ENCODE results near the gene YKT6. TPM values are rescaled to one million over a fixed set of nuclear protein-coding genes. Genes with fewer than 3 reads are reported as not detected.
A peak's percentile ranks its signal among the peaks of the same experiment; 100 is the strongest.
"Not testable (repeated sequence)": the region's sequence is repeated elsewhere in the genome, so short reads cannot be mapped to it uniquely, and the experiment has no call there.

The YKT6 gene
- total and polyA plus RNA-seq, 8 donors = 57.0 to 88.2 (median 65.4) TPM

DNA sequence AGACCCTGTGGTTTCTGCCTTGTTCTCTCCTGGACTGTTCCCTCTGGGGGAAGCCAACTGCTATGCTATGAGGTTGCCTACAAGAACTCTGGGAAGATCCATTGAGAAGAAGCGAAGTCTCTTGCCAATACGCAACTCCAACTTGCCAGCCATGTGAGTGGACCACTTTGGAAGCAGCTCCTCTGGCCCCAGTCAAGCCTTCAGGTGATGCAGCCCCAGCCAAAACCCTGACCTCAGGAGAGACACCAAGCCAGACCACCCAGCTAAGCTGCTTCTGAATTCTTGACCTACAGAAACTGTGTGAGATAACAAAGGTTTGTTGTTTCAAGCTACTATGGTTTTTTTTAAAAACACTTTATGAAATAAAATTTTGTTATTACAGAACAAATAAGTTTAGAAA is 39.4 kb upstream of the YKT6 start:
- H3K27me3 ChIP-seq = no peaks in the 10 kb centered on the region
- TF ChIP-seq, protein P1, sequence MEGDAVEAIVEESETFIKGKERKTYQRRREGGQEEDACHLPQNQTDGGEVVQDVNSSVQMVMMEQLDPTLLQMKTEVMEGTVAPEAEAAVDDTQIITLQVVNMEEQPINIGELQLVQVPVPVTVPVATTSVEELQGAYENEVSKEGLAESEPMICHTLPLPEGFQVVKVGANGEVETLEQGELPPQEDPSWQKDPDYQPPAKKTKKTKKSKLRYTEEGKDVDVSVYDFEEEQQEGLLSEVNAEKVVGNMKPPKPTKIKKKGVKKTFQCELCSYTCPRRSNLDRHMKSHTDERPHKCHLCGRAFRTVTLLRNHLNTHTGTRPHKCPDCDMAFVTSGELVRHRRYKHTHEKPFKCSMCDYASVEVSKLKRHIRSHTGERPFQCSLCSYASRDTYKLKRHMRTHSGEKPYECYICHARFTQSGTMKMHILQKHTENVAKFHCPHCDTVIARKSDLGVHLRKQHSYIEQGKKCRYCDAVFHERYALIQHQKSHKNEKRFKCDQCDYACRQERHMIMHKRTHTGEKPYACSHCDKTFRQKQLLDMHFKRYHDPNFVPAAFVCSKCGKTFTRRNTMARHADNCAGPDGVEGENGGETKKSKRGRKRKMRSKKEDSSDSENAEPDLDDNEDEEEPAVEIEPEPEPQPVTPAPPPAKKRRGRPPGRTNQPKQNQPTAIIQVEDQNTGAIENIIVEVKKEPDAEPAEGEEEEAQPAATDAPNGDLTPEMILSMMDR (IDR thresholded peaks at IDR 0.05) = no peak
- intact Hi-C loops (cut with DNase I) = no loop called here
- H3K9me3 ChIP-seq = no peaks in the 10 kb centered on the region
- H3K4me1 ChIP-seq = no peaks in the 10 kb centered on the region
- DNase-seq (no peak), ATAC-seq (no peak)
- H3K27ac ChIP-seq = no peak overlapping the region
- no peaks in the 10 kb centered on the region for H3K36me3 ChIP-seq
- H3K4me3 ChIP-seq = no peak overlapping the region

DNA sequence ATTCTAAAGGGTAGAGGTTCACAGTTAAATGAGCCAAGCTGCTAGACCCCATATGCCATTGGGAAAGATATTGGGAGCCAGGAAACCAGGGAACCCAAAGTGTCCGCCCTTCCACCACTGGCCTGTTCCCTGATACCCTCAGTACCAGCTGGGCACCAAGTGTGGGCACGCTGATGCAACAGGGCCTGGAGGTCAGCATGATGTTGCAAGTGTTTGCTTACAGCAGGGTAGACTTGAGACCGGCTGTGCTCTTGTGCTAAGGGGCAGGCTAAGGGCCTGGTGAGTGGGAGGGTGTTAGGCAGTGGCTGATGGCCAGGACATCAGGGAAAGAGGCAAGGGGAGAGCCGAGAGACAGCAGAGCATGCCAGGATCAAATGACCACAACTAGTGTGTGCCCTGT is 38.6 kb upstream of the YKT6 start:
- H3K4me1 ChIP-seq = no peaks in the 10 kb centered on the region
- H3K9me3 ChIP-seq = no peaks in the 10 kb centered on the region
- TF ChIP-seq, protein P1 (IDR thresholded peaks at IDR 0.05) = no peak
- H3K4me3 ChIP-seq = no peak overlapping the region
- intact Hi-C loops (cut with DNase I) = no loop called here
- H3K27me3 ChIP-seq = no peaks in the 10 kb centered on the region
- DNase-seq = no peak
- H3K36me3 ChIP-seq = no peaks in the 10 kb centered on the region
- H3K27ac ChIP-seq = no peak overlapping the region
- ATAC-seq = peak; percentile 80

DNA sequence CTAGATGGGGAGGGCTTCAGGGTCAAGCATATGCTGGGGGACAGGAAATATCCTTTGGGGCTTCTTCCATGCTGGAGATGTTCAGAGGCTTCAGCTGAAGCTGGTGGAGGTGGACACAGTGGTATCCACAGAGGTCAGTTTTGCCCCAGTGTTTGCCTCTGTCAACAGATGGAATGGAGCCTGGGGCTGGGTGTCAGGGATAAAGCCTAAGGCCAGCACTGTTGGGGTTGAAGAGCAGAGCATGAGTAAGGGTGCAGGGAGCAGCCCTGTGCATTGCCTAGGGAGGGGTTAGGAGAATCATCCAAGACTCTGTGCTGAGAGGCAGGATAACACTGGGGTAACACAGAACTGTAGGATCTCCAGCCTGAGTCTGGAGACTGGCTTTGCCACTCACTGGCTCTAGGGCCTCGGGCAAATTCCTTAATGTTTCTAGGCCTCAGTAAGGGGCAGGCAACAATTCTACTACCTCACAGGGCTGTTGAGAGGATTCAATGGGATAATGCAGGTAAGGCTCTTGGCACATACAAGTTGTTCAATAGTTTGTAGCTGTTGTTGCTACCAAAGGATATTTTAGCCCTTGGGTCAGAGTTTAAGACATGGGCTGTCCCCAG is 37.9 kb upstream of the YKT6 start:
- TF ChIP-seq, protein P1 (IDR thresholded peaks at IDR 0.05) = no peak
- DNase-seq (no peak), ATAC-seq (no peak)
- H3K4me3 ChIP-seq = no peak overlapping the region
- no peak overlapping the region for H3K27ac ChIP-seq
- H3K36me3 ChIP-seq = no peaks in the 10 kb centered on the region
- H3K9me3 ChIP-seq = no peaks in the 10 kb centered on the region
- H3K27me3 ChIP-seq = no peaks in the 10 kb centered on the region
- no peaks in the 10 kb centered on the region for H3K4me1 ChIP-seq
- intact Hi-C loops (cut with DNase I) = no loop called here

DNA sequence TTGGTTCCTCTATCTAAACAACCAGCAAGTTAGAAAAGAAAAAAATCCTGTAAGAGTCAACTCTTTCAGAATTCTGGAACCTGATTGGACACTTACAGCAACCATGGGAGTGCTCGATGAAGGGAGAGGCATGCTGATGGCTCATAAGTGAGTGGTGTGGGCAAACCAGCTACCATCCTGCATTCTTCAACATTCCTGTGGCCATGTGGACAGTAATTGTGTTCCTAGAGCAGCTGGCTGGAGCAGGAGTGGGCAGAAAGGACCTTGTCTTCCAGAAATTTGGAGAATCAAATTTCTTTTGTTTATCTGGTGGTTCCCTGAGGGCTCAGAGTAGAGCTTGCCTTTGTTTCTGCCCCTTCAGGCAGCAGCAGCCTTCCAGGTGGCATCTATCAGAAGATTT is 37.2 kb upstream of the YKT6 start:
- TF ChIP-seq, protein P1 (IDR thresholded peaks at IDR 0.05) = no peak
- H3K4me1 ChIP-seq = no peaks in the 10 kb centered on the region
- no peaks in the 10 kb centered on the region for H3K36me3 ChIP-seq
- intact Hi-C loops (cut with DNase I) = no loop called here
- H3K27me3 ChIP-seq = no peaks in the 10 kb centered on the region
- no peak for DNase-seq
- no peak overlapping the region for H3K27ac ChIP-seq
- ATAC-seq = peak; percentile 43
- H3K9me3 ChIP-seq = no peaks in the 10 kb centered on the region
- H3K4me3 ChIP-seq = no peak overlapping the region

DNA sequence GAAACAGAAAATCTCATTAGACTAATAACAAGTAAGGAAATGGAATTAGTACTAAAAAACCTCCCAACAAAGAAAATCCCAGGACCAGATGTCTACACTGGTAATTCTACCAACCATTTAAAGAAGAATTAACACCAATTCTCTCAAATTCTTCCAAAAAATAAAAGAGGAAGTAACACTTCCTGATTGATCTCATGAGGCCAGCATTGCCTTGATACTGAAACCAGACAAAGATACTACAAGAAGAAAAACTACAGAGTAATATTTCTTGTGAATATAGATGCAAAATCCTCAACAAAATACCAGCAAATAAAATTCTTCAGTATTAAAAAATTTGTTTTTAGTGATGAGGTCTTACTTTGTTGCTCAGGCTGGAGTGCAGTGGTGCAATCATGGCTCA is 32.9 kb upstream of the YKT6 start:
- H3K4me1 ChIP-seq = no peaks in the 10 kb centered on the region
- TF ChIP-seq, protein P1 (IDR thresholded peaks at IDR 0.05) = no peak

DNA sequence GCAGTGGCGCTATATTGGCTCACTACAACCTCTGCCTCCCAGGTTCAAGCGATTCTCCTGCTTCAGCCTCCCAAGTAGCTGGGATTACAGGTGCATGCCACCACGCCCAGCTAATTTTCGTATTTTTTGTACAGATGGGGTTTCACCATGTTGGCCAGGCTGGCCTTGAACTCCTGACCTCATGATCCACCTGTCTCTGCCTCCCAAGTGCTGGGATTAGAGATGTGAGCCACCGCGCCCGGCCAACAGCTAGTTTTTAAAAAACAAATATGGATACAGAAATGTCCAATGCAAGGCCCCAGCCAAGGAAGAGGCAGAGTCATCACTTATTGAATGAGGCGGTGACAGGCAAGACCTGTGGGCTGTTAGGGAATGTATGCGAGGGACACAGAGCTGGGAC is 28.9 kb upstream of the YKT6 start:
- H3K9me3 ChIP-seq; intact Hi-C loops (cut with DNase I); H3K36me3 ChIP-seq; DNase-seq; ATAC-seq; H3K4me3 ChIP-seq; H3K4me1 ChIP-seq; H3K27ac ChIP-seq: not testable (repeated sequence)
- H3K27me3 ChIP-seq = peaks cover 0 to 15% of the 10 kb centered on the region in 2 donors

More for the DNA sequence above, 32.9 kb upstream of the YKT6 start:
- H3K27me3 ChIP-seq = no peaks in the 10 kb centered on the region
- DNase-seq (no peak), ATAC-seq (no peak)
- H3K4me3 ChIP-seq = no peak overlapping the region
- H3K27ac ChIP-seq = no peak overlapping the region
- intact Hi-C loops (cut with DNase I) = no loop called here
- no peaks in the 10 kb centered on the region for H3K9me3 ChIP-seq
- no peaks in the 10 kb centered on the region for H3K36me3 ChIP-seq

All from left lung (tissue), 10 donors.